ENCODE data around the gene TLL2.
A peak's percentile ranks its signal among the peaks of the same experiment; 100 is the strongest.

TLL2 gene

DNA sequence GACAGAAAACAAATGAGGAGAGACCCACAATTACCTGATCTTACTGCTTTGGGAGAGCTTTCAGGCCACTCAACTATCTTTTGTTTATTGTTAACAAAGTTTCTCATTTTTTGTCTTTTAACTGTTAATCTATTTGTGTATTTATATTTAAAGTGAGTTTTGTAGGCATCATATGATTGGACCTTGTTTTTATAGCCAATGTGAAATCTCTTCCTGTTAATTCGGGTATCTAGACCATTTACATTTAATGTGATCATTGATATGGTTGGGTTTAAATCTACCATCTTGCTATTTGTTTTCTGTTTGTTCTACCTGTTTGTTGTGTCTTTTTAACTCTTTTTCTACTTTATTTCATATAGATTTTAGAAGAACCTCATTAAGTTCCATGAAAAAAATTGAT lies 167.4 kb downstream of the TLL2 start:
- no peak for DNase-seq

GRCh38 chr10:96345222-96345621 lies 168.5 kb downstream of the TLL2 start:
- no peak for DNase-seq

- no peak for DNase-seq
Measured at GRCh38 chr10:96344178-96344577, 169.5 kb downstream of the TLL2 start.

DNA sequence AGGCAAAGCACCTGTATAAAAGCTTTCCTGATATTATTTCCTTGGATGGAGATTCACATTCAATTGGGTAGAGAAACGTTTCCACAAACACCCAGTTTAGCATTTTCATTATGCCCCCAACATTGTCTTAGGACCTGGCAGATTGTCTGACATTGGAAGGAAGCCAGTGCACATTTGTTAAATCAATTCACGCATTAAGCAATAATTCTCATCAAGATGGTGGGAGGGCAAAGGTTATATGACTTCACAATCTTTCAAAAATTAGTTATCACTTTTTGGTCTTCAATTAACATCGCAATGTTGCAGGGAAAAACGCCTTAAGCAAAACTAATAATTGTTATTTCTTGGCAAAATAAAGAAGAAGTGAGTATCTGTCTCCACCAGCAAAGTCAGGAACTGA lies 171.3 kb downstream of the TLL2 start:
- no peak for DNase-seq

GRCh38 chr10:96341219-96342182 lies 172.2 kb downstream of the TLL2 start:
- no peak for DNase-seq

GRCh38 chr10:96339956-96340904 lies 173.5 kb downstream of the TLL2 start:
- DNase-seq, result peak; percentile 63

DNA sequence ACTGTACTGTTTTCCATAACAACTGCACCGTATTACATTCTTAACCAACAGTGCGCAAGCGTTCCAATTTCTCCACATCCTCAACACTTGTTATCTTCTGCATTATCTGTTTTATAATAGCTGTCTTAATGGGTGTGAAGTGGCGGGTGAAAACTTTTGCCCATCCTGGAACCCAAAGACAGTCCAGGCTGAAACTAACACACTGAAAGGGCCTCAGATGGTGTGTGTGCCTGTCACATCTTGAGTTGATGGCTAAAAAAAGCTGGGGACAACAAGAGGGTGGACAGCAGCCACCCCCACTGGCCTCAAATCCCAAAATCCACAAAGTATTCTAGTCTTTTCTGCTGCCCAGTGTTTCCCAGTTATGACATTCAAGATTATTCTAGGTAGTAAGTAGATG lies 174.3 kb downstream of the TLL2 start:
- DNase-seq, result no peak

GRCh38 chr10:96338279-96338925 lies 175.3 kb downstream of the TLL2 start:
- no peak for DNase-seq

GRCh38 chr10:96337106-96337505 lies 176.6 kb downstream of the TLL2 start:
- DNase-seq, result no peak

- peak; percentile 4 for DNase-seq
Measured at GRCh38 chr10:96334616-96335526, 178.9 kb downstream of the TLL2 start.

- no peak for DNase-seq
Measured at GRCh38 chr10:96333101-96333500, 180.6 kb downstream of the TLL2 start.

DNA sequence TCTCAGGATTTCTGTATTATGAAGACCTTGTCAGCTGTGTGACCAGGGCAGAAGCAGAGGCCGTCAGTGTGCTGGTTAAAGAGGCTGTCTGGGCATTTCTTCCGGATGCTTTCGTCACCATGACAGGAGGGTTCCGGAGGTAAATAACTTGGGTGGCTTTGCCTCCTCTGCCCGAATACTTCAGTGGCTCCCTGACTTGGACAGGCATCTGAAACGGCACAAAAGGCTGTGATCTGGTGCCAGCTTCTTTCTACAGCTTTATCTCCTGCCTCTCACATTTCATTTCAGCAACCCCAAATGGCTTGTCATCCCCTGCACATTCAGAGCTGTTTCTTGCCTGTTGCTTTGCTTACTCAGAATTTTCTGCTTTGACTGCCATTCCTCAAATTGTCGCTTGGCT lies 186.3 kb downstream of the TLL2 start:
- DNase-seq, result no peak

DNA sequence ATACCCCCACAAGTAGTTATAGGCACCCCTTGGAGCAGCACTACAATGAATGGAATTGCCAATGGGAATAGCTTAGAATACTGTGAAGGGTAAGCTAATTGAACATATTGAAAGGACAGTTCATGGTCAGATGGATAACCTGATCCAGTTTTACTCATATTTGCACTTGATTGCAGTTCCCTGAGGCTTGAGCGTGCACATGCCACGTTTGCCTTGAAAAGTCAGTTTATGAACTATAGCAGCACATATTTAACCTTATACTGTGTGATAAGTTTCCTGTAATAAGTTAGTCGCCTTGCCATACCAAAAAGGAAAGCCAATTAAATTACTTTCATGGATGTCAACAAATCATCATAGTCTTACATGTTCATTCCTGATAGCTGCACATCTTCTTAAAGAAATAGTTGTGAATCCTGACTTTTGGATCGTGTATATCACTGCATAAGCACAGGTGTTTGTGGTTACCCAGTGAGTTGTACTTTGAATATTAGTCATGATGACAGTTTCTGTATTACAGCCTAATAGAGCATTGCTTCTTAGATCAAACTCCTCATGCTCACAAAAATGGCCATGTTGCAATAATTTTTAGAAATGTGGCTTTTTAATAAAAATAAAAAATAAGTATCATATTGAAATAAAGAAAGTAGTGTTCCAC lies 187.9 kb downstream of the TLL2 start:
- DNase-seq, result no peak

- no peak for DNase-seq
Measured at GRCh38 chr10:96324447-96324846, 189.3 kb downstream of the TLL2 start.

- no peak for DNase-seq
Measured at GRCh38 chr10:96322275-96322674, 191.5 kb downstream of the TLL2 start.

DNA sequence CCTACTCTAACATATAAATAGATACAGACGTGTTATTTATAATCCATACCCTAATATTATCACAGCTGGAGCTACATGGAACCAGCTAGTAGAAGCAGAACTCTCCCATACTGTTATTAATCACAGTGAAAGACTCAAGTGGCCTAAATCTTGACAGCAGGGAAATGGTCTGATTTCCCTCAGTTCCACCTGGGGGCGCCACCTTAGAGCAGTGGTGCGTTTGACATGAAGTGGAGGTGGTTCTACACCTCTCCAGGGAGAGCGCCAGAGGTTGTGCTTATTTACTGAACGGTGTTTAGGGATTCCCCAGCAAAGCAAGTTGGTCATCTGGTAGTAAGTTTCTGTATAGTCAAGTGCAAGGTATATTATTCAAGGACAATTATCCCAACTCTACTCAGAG lies 191.9 kb downstream of the TLL2 start:
- no peak for DNase-seq

GRCh38 chr10:96319754-96320474 lies 193.8 kb downstream of the TLL2 start:
- DNase-seq, result no peak

GRCh38 chr10:96317067-96317833 lies 196.5 kb downstream of the TLL2 start:
- DNase-seq, result no peak

Data from CD4-positive, alpha-beta T cell treated with Interleukin-6 for 4 hours (primary cell).